Omental fat pad (tissue), 4 donors: Measurements from ENCODE around the gene KIF3B. TPM values are rescaled to one million over a fixed set of nuclear protein-coding genes. Genes with fewer than 3 reads are reported as not detected.

ENCODE experiments used
- ATAC-seq: fragments of 150-250 bp; one replicate; pipeline ENCODE4 v1.9.1; 2016; ENCODE audit warnings: mild to moderate bottlenecking, moderate library complexity; ENCODE audit not compliant: low FRiP score
- DNase-seq: peaks from one replicate; pipeline ENCODE4 v3.0.0-alpha.2; 2019; ENCODE audit warnings: low spot score
- total RNA-seq, 4 donors: library from RNA; depleted of rRNA; stranded (reverse); fragments of >200 nt; gene quantifications; one replicate each; pipeline ENCODE4 v1.1.0, GENCODE V29; 2016
- TF ChIP-seq, protein P1 (sequence below), 3 donors: fragments of 450-650 bp; IDR thresholded peaks; one replicate each; pipeline ENCODE4 v1.5.1; 2016 to 2017; ENCODE audit warnings: antibody characterized with exemption in 3 of 3, mild to moderate bottlenecking in 3 of 3, moderate library complexity in 2 of 3

The KIF3B gene
- total RNA-seq, 4 donors from 2014 or later: 19.9 to 25.4 (median 22.7) TPM

DNA sequence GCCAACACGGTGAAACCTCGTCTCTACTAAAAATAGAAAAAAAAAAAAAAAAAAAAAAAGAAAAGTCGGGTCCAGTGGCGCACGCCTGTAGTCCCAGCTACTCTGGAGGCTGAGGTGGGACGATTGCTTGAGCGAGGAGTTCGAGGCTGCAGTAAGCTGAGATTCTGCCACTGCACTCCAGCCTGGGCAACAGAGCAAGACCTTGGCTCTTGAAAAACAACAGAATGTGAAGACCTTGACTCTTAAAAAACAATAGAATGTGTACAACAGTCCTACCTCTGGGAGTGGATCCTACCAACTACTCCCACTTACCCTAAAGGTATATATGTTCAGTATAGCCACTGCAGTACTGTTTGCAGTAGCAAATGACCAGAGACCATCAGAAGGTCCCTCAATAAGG lies 15.1 kb downstream of the KIF3B start:
- DNase-seq (no peak), ATAC-seq (no peak)
- TF ChIP-seq, protein P1, sequence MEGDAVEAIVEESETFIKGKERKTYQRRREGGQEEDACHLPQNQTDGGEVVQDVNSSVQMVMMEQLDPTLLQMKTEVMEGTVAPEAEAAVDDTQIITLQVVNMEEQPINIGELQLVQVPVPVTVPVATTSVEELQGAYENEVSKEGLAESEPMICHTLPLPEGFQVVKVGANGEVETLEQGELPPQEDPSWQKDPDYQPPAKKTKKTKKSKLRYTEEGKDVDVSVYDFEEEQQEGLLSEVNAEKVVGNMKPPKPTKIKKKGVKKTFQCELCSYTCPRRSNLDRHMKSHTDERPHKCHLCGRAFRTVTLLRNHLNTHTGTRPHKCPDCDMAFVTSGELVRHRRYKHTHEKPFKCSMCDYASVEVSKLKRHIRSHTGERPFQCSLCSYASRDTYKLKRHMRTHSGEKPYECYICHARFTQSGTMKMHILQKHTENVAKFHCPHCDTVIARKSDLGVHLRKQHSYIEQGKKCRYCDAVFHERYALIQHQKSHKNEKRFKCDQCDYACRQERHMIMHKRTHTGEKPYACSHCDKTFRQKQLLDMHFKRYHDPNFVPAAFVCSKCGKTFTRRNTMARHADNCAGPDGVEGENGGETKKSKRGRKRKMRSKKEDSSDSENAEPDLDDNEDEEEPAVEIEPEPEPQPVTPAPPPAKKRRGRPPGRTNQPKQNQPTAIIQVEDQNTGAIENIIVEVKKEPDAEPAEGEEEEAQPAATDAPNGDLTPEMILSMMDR (IDR thresholded peaks at IDR 0.05): no peak

DNA sequence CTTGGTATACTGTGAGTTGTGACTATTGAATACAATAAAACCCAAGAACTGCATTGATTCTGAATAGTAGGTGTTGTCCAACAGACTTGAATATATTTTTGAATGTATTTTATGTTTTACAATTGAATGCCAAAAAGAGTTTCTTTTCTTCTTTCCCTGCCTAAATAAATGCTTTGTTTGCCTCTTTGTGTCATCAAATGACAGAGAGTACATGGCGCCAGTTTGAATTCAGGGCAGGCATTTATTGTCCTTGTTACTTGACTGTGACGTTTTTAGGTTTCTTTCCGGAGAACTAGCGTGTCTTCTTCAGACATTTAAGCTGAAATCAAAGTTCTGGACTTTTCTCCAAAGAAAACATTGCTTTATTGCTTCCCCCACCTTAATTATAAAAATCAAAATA lies 16.6 kb downstream of the KIF3B start:
- DNase-seq (no peak), ATAC-seq (no peak)
- TF ChIP-seq, protein P1 (IDR thresholded peaks at IDR 0.05): no peak

DNA sequence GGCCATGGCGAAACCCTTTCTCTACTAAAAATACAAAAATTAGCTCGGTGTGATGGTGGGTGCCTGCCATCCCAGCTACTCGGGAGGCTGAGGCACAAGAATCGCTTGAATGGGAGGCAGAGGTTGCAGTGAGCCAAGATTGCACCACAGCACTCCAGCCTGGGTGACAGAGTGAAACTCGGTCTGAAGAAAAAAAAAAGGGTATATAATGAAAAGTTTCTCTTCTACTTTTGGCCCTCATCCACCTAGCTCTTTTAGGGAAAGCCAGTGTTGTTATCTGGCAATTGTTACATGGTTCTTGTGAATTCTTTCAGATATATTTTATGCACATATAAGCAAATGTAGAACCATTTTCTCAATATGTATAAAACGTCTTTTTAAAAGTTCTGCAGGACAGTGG lies 19.0 kb downstream of the KIF3B start:
- TF ChIP-seq, protein P1 (IDR thresholded peaks at IDR 0.05): no peak
- ATAC-seq (no peak), DNase-seq (no peak)

DNA sequence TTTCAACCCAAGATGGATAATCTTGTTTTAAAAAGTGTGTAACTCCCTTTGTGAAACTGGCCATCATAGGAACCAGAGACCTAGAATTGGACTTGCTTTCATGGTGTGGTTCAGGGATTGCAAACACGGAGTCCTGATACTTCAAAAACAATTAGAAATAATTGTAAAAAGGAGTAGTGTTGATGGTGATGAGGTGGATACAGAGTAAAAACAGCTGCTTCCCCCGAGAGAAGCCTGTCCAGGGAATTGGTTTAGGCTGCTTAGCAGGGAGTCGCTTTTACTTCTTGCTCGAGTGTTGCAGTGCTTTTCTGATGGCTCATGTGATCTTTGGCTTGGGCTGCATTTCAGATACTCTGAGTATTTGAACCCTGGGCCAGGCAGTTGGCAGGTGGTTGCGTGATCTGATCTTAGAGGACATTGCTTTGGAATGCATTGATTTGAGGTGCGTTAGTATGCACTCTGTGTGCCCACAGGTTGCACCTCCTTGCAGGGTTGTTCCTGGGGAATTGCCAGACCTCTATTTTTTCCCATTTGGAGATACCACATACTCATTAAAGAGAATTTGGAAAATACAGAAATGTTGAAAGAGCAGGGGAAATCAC lies 19.5 kb downstream of the KIF3B start:
- TF ChIP-seq, protein P1 (IDR thresholded peaks at IDR 0.05): no peak
- DNase-seq: no peak
- ATAC-seq: no peak

DNA sequence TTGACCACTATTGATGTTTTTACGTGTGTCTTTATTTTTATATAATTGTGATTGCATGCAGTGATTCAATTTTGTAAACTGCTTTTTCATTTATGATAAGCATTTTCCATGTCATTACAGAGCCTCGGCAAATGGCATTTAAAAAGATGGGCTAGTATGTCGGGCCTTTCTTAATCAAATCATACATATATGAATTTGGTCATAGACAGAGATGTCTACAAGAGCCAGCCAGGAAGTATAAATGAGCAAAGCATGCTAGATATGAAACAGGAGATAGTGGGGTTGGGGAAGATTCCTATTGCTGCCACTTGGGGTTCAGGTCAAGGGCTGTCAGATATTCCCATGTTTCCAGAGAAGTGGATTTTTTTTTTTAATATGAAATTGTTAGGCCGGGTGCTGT lies 20.0 kb downstream of the KIF3B start:
- DNase-seq: no peak
- TF ChIP-seq, protein P1 (IDR thresholded peaks at IDR 0.05): no peak
- no peak for ATAC-seq

DNA sequence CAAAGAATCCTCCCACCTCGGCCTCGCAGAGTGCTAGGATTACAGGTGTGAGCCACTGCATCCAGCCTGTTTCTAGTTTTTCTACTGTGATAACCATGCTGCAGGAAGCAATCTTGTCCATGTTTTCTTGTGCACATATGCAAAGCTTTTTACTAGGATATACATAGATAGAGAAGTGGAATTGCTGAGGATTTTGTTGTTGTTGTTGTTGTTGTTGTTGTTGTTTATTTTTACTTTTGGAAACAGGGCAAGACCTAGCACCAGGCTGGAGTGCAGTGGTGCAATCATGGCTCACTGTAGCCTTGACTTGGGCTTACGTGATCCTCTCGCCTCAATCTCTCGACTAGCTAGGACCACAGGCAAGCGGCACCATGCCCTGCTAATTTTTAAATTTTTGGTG lies 23.2 kb downstream of the KIF3B start:
- no peak for DNase-seq
- TF ChIP-seq, protein P1 (IDR thresholded peaks at IDR 0.05): no peak
- no peak for ATAC-seq

DNA sequence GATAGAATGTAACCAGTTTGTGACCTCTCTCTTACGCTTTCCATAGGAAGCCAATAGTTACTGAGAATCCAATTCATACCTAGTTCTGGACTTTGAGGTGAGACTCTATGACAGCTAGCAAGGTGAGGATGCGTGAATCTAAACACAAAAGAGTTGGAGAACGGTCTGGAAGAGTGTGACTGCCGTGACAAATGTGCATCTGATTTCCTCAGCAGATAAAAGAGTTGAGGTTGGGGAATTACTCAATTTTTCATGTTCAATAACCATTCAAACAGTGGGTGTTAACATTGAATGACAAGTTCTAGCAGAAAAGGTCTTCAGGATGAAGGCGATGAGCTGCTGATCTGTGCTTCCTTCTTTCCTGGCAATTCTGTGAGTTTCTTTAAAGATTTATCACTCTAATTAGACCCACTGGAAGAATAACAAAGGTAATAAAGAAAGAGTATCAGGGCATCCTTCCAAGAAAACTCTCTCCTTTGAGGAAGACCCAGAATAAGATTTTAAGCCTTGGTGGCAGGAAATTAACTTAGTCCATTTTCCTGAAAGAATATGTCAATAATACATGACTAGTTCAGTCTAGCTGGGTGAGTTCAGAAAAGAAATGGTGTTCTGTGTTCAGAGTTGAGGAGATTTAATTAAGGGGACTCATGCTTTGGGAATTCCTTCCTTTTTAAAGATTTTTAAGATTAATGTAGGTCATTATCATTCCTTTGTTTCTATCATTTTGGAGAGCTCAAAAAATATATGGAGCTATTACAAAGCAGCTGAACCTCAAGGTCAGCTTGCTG lies 24.5 kb downstream of the KIF3B start:
- ATAC-seq (no peak), DNase-seq (no peak)
- TF ChIP-seq, protein P1 (IDR thresholded peaks at IDR 0.05): no peak
